Measurements from ENCODE around the gene KDM7A.

Gene KDM7A

GRCh38 chr7:140051820-140052219 is 125.0 kb downstream of the KDM7A start:
- no peaks in the 10 kb centered on the region for H3K27me3 ChIP-seq (replicated peaks; ENCODE audit: control insufficient read depth, insufficient read depth, low read length)
- H3K4me1 ChIP-seq (ENCODE audit: control insufficient read depth, insufficient read depth, low read length): peaks cover 4% of the 10 kb centered on the region
- H3K4me3 ChIP-seq (ENCODE audit: low read length): no peak overlapping the region
- no peak overlapping the region for H3K9ac ChIP-seq (ENCODE audit: low read length)
- peaks cover 10% of the 10 kb centered on the region for H3K36me3 ChIP-seq (ENCODE audit: control insufficient read depth, insufficient read depth, low read length, severe bottlenecking)
- no peak for DNase-seq (ENCODE audit: low read depth)
- no peaks in the 10 kb centered on the region for H3K9me3 ChIP-seq (ENCODE audit: control insufficient read depth, low read length)

- Histone ChIP-seq H3K9ac (ENCODE audit: low read length) (no peak overlapping the region), H3K4me3 (ENCODE audit: low read length) (no peak overlapping the region), H3K27me3 (replicated peaks; ENCODE audit: control insufficient read depth, insufficient read depth, low read length) (no peaks in the 10 kb centered on the region), H3K36me3 (ENCODE audit: control insufficient read depth, insufficient read depth, low read length, severe bottlenecking) (peaks cover 18% of the 10 kb centered on the region), H3K9me3 (ENCODE audit: control insufficient read depth, low read length) (no peaks in the 10 kb centered on the region), H3K4me1 (ENCODE audit: control insufficient read depth, insufficient read depth, low read length) (peaks cover 13% of the 10 kb centered on the region)
- DNase-seq (ENCODE audit: low read depth): no peak
Measured at GRCh38 chr7:140050100-140050499, 126.7 kb downstream of the KDM7A start.

- DNase-seq (ENCODE audit: low read depth): no peak
- no peak overlapping the region for H3K9ac ChIP-seq (ENCODE audit: low read length)
- H3K9me3 ChIP-seq (ENCODE audit: control insufficient read depth, low read length): no peaks in the 10 kb centered on the region
- no peaks in the 10 kb centered on the region for H3K27me3 ChIP-seq (replicated peaks; ENCODE audit: control insufficient read depth, insufficient read depth, low read length)
- no peak overlapping the region for H3K4me3 ChIP-seq (ENCODE audit: low read length)
- peaks cover 18% of the 10 kb centered on the region for H3K36me3 ChIP-seq (ENCODE audit: control insufficient read depth, insufficient read depth, low read length, severe bottlenecking)
- H3K4me1 ChIP-seq (ENCODE audit: control insufficient read depth, insufficient read depth, low read length): peaks cover 13% of the 10 kb centered on the region
Measured at GRCh38 chr7:140049339-140050024, 127.3 kb downstream of the KDM7A start.

DNA sequence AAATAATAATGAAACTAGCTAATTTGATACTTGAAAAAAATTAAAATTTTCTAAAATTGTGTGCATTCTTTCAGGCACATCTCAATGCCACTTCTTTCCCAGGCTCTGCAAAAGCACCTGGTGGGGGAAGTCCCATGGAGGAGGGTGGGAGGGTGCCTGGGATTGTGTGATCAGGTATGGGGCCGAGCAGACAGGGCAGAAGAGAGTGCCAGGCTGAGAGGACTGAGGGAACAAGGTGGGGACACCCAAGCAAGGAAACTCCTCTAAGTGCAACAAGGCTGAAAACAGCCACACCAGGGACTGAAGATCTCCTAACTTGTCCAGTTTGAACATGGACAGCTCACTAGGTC is 127.8 kb downstream of the KDM7A start:
- H3K9me3 ChIP-seq (ENCODE audit: control insufficient read depth, low read length): no peaks in the 10 kb centered on the region
- no peak overlapping the region for H3K4me3 ChIP-seq (ENCODE audit: low read length)
- no peak overlapping the region for H3K9ac ChIP-seq (ENCODE audit: low read length)
- H3K36me3 ChIP-seq (ENCODE audit: control insufficient read depth, insufficient read depth, low read length, severe bottlenecking): peaks cover 14% of the 10 kb centered on the region
- H3K4me1 ChIP-seq (ENCODE audit: control insufficient read depth, insufficient read depth, low read length): peaks cover 13% of the 10 kb centered on the region
- no peak for DNase-seq (ENCODE audit: low read depth)
- H3K27me3 ChIP-seq (replicated peaks; ENCODE audit: control insufficient read depth, insufficient read depth, low read length): no peaks in the 10 kb centered on the region

DNA sequence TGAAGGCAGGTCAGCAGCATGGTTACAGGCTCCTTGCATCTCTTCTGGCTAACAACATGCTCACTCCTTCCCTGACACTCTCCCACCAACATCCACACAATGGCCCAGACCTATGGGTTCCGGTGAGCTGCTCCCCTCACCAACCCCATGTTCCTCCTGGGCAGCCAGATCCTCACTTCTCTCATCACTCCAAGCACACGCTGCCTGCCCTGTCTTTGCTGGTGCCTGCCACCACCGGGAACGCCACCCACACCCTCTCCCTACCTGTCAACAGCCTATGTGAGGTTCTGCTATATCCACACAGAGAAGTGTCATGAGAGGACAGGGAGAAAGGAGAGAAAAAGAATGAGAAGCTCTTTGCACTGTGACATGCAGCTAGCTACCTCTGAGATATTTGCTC is 128.6 kb downstream of the KDM7A start:
- Histone ChIP-seq H3K9me3 (ENCODE audit: control insufficient read depth, low read length) (no peaks in the 10 kb centered on the region), H3K27me3 (replicated peaks; ENCODE audit: control insufficient read depth, insufficient read depth, low read length) (no peaks in the 10 kb centered on the region), H3K4me1 (ENCODE audit: control insufficient read depth, insufficient read depth, low read length) (peaks cover 13% of the 10 kb centered on the region), H3K4me3 (ENCODE audit: low read length) (no peak overlapping the region), H3K9ac (ENCODE audit: low read length) (no peak overlapping the region), H3K36me3 (ENCODE audit: control insufficient read depth, insufficient read depth, low read length, severe bottlenecking) (peaks cover 10% of the 10 kb centered on the region)
- no peak for DNase-seq (ENCODE audit: low read depth)

DNA sequence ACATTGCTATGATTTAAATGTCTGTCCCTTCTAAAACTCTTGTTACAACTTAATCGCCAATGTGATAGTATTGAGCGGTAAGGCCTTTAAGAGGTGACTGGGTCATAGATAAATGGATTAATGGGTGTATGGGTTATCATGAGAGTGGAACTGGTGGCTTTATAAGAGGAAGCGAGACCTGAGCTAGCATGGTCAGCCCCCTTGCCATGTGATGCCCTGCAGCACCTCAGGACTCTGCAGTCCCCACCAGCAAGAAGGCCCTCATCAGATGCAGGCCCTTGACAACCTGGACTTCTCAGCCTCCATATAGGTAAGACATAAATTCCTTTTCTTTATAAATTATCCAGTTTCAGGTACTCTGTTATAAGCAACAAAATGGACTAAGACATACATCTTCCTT is 129.6 kb downstream of the KDM7A start:
- H3K36me3 ChIP-seq (ENCODE audit: control insufficient read depth, insufficient read depth, low read length, severe bottlenecking): peaks cover 10% of the 10 kb centered on the region
- H3K4me3 ChIP-seq (ENCODE audit: low read length): no peak overlapping the region
- peaks cover 13% of the 10 kb centered on the region for H3K4me1 ChIP-seq (ENCODE audit: control insufficient read depth, insufficient read depth, low read length)
- no peaks in the 10 kb centered on the region for H3K9me3 ChIP-seq (ENCODE audit: control insufficient read depth, low read length)
- DNase-seq (ENCODE audit: low read depth): no peak
- no peaks in the 10 kb centered on the region for H3K27me3 ChIP-seq (replicated peaks; ENCODE audit: control insufficient read depth, insufficient read depth, low read length)
- no peak overlapping the region for H3K9ac ChIP-seq (ENCODE audit: low read length)

DNA sequence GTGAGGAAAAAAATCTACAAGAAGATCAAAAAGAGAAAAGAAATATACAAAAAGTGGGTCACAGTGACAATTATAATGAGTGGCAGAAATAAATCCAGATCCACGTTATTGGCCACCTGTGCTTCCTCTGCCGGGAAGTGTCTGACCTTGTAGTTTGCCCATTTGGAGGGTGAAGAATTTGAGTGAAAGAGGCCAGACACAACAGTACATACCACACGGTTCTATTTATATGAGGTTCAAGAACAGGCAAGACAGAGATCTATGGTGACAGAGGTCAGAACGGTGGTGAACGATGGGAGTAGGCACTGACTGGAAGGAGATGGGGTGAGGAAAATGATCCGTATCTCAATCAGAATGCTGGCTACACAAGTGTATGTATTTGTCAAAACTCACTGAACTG is 131.1 kb downstream of the KDM7A start:
- H3K36me3 ChIP-seq (ENCODE audit: control insufficient read depth, insufficient read depth, low read length, severe bottlenecking): peaks cover 10% of the 10 kb centered on the region
- H3K27me3 ChIP-seq (replicated peaks; ENCODE audit: control insufficient read depth, insufficient read depth, low read length): no peaks in the 10 kb centered on the region
- no peaks in the 10 kb centered on the region for H3K9me3 ChIP-seq (ENCODE audit: control insufficient read depth, low read length)
- peaks cover 13% of the 10 kb centered on the region for H3K4me1 ChIP-seq (ENCODE audit: control insufficient read depth, insufficient read depth, low read length)
- H3K9ac ChIP-seq (ENCODE audit: low read length): no peak overlapping the region
- no peak for DNase-seq (ENCODE audit: low read depth)
- no peak overlapping the region for H3K4me3 ChIP-seq (ENCODE audit: low read length)

GRCh38 chr7:140044251-140044650 is 132.5 kb downstream of the KDM7A start:
- no peak for DNase-seq (ENCODE audit: low read depth)
- peaks cover 10% of the 10 kb centered on the region for H3K36me3 ChIP-seq (ENCODE audit: control insufficient read depth, insufficient read depth, low read length, severe bottlenecking)

GRCh38 chr7:140042386-140042670 is 134.5 kb downstream of the KDM7A start:
- Histone ChIP-seq H3K36me3 (ENCODE audit: control insufficient read depth, insufficient read depth, low read length, severe bottlenecking) (peaks cover 15% of the 10 kb centered on the region), H3K9ac (ENCODE audit: low read length) (no peak overlapping the region), H3K4me1 (ENCODE audit: control insufficient read depth, insufficient read depth, low read length) (peaks cover 8% of the 10 kb centered on the region), H3K4me3 (ENCODE audit: low read length) (no peak overlapping the region), H3K9me3 (ENCODE audit: control insufficient read depth, low read length) (no peaks in the 10 kb centered on the region), H3K27me3 (replicated peaks; ENCODE audit: control insufficient read depth, insufficient read depth, low read length) (no peaks in the 10 kb centered on the region)
- no peak for DNase-seq (ENCODE audit: low read depth)

More at GRCh38 chr7:140044251-140044650, 132.5 kb downstream of the KDM7A start:
- Histone ChIP-seq H3K4me1 (ENCODE audit: control insufficient read depth, insufficient read depth, low read length) (peaks cover 8% of the 10 kb centered on the region), H3K9me3 (ENCODE audit: control insufficient read depth, low read length) (no peaks in the 10 kb centered on the region), H3K4me3 (ENCODE audit: low read length) (no peak overlapping the region), H3K27me3 (replicated peaks; ENCODE audit: control insufficient read depth, insufficient read depth, low read length) (no peaks in the 10 kb centered on the region), H3K9ac (ENCODE audit: low read length) (no peak overlapping the region)

DNA sequence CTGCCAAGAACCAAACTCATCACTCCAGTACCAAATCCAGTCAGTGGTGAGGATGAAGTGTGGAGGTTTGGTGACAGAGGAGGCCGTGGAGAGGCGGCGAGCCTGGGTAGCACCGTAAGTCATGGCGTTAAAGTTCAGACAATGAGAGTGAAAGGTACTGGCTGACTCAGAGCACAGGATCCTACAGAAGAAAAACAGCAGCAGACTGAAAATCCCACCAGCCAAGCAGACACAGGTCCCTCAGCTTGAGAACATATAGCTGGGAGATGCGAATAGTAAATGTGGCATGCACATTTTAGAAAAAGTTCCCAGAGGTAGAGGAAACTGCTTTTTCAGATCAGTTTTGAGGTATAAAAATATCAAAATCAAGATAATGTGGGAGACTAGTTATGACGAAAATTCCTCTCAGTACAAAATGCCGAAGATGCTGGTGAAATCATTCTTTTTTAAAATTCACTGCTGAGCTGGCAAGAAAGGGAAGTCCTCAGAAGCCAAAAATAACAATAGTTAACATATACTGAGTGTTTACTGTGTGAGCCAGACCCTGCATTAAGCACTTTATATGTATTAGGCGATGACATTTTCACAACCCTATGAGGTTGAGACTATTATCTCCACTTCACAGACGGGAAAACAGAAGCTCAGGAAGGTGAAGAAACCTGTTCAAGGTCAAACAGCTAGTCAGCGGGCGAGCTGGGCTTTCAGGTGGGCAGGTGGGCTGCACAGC is 135.0 kb downstream of the KDM7A start:
- H3K4me3 ChIP-seq (ENCODE audit: low read length): no peak overlapping the region
- no peak overlapping the region for H3K9ac ChIP-seq (ENCODE audit: low read length)
- H3K27me3 ChIP-seq (replicated peaks; ENCODE audit: control insufficient read depth, insufficient read depth, low read length): no peaks in the 10 kb centered on the region

DNA sequence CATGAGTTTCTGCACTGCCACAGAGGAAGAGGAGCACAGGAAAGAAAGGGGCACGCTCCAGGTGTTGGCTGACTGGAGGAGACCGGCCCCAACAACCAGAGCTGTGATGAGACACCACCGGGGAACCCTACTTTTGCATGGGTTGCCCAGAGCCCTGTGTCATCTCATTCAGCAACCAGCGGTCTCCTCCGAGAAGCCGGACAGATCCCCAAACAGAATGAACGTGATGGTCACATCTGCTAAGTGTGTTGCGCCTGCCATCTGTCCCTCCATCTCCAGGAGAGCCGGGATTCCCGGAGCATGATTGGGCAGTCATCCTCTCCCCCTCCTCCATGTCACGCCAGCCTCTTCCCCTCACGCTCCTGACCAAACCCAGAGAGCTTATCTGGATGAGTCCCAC is 136.9 kb downstream of the KDM7A start:
- Histone ChIP-seq H3K4me3 (ENCODE audit: low read length) (no peak overlapping the region), H3K36me3 (ENCODE audit: control insufficient read depth, insufficient read depth, low read length, severe bottlenecking) (peaks cover 6% of the 10 kb centered on the region), H3K9me3 (ENCODE audit: control insufficient read depth, low read length) (no peaks in the 10 kb centered on the region), H3K4me1 (ENCODE audit: control insufficient read depth, insufficient read depth, low read length) (peaks cover 8% of the 10 kb centered on the region), H3K9ac (ENCODE audit: low read length) (no peak overlapping the region), H3K27me3 (replicated peaks; ENCODE audit: control insufficient read depth, insufficient read depth, low read length) (no peaks in the 10 kb centered on the region)
- no peak for DNase-seq (ENCODE audit: low read depth)

More for the DNA sequence above, 135.0 kb downstream of the KDM7A start:
- DNase-seq (ENCODE audit: low read depth): peak; percentile 54
- Histone ChIP-seq H3K4me1 (ENCODE audit: control insufficient read depth, insufficient read depth, low read length) (peaks cover 8% of the 10 kb centered on the region), H3K36me3 (ENCODE audit: control insufficient read depth, insufficient read depth, low read length, severe bottlenecking) (peaks cover 15% of the 10 kb centered on the region), H3K9me3 (ENCODE audit: control insufficient read depth, low read length) (no peaks in the 10 kb centered on the region)

- DNase-seq (ENCODE audit: low read depth): no peak
- peaks cover 6% of the 10 kb centered on the region for H3K36me3 ChIP-seq (ENCODE audit: control insufficient read depth, insufficient read depth, low read length, severe bottlenecking)
- H3K4me1 ChIP-seq (ENCODE audit: control insufficient read depth, insufficient read depth, low read length): peaks cover 10% of the 10 kb centered on the region
- H3K4me3 ChIP-seq (ENCODE audit: low read length): no peak overlapping the region
- H3K9ac ChIP-seq (ENCODE audit: low read length): no peak overlapping the region
- H3K27me3 ChIP-seq (replicated peaks; ENCODE audit: control insufficient read depth, insufficient read depth, low read length): no peaks in the 10 kb centered on the region
- H3K9me3 ChIP-seq (ENCODE audit: control insufficient read depth, low read length): no peaks in the 10 kb centered on the region
Measured at GRCh38 chr7:140039066-140039465, 137.7 kb downstream of the KDM7A start.
